ENCODE measurements around the gene CFAP20. TPM values are rescaled to one million over a fixed set of nuclear protein-coding genes. Genes with fewer than 3 reads are reported as not detected.

CFAP20 gene
- total RNA-seq, 1 experiment from 2014 or later, result 60.4 TPM

DNA sequence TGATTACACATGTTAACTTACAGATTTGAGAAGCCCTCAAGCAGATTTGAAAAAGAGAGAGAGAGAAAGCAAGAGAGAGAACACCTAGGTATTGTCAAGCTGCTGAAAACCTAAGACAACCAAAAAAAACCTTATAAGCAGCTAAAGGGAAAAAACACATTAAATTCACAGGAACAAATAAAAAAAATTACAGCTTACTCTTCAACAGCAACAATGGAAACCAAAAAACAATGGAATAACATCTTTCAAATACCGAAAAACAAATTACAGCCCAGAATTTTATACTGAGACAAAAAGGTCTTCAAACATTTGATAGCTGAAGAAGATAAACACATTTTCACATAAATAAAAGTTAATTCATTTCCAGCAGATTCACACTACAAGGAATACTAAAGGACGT is 8.4 kb upstream of the CFAP20 start:
- no peak overlapping the region for H2BK5ac ChIP-seq (ENCODE audit: insufficient read length, low read length)
- H4K5ac ChIP-seq (ENCODE audit: insufficient read length, low read depth, low read length), result no peak overlapping the region
- H4K8ac ChIP-seq (replicated peaks; ENCODE audit: insufficient read length, low read depth, low read length), result no peak overlapping the region
- TF ChIP-seq, protein P1, sequence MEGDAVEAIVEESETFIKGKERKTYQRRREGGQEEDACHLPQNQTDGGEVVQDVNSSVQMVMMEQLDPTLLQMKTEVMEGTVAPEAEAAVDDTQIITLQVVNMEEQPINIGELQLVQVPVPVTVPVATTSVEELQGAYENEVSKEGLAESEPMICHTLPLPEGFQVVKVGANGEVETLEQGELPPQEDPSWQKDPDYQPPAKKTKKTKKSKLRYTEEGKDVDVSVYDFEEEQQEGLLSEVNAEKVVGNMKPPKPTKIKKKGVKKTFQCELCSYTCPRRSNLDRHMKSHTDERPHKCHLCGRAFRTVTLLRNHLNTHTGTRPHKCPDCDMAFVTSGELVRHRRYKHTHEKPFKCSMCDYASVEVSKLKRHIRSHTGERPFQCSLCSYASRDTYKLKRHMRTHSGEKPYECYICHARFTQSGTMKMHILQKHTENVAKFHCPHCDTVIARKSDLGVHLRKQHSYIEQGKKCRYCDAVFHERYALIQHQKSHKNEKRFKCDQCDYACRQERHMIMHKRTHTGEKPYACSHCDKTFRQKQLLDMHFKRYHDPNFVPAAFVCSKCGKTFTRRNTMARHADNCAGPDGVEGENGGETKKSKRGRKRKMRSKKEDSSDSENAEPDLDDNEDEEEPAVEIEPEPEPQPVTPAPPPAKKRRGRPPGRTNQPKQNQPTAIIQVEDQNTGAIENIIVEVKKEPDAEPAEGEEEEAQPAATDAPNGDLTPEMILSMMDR (conservative IDR thresholded peaks at IDR 0.05), result no peak
- no peak overlapping the region for H3T11ph ChIP-seq (ENCODE audit: low read length)
- H2AFZ ChIP-seq (ENCODE audit: low read length), result no peak overlapping the region
- H2BK20ac ChIP-seq (ENCODE audit: low read depth, low read length, poor library complexity, severe bottlenecking), result no peak overlapping the region
- H2AK5ac ChIP-seq (ENCODE audit: insufficient read length, low read length), result no peak overlapping the region
- no peak for DNase-seq
- no peak overlapping the region for H3K56ac ChIP-seq (ENCODE audit: insufficient read length, low read depth, low read length)
- H2BK15ac ChIP-seq (ENCODE audit: low read depth, low read length), result no peak overlapping the region
- Mint-ChIP-seq H3K9me3 (peaks cover 30 to 42% of the 10 kb centered on the region in 2 experiments; a peak in 4 of 5 replicates), H3K36me3 (ENCODE audit: insufficient read depth in 1 of 3, low read depth in 3 of 3) (peaks cover 9 to 13% (median 9%) of the 10 kb centered on the region in 3 experiments), H3K27ac (no peak overlapping the region), H3K4me1 (peaks cover 0 to 3% of the 10 kb centered on the region in 2 experiments; a peak in 1 of 4 replicates), H3K4me3 (no peak overlapping the region), H3K27me3 (ENCODE audit: low read depth) (peaks cover 2% of the 10 kb centered on the region; the same call in 1 of the 2 replicates)
- no peak overlapping the region for H3K27ac ChIP-seq (ENCODE audit: insufficient read length, low read depth, low read length)
- H3K9me3 ChIP-seq (ENCODE audit: control insufficient read depth, low read depth, low read length), result no peaks in the 10 kb centered on the region
- H4K91ac ChIP-seq (ENCODE audit: insufficient read length, low read depth, low read length), result no peak overlapping the region
- H3K23ac ChIP-seq (ENCODE audit: insufficient read length, low read depth, low read length), result no peak overlapping the region
- WGBS (ENCODE audit: extremely low coverage, insufficient read length, low lambda C conversion rate), result no CpG with 5 or more reads among the region's 2 CpGs
- no peak overlapping the region for H3K4me2 ChIP-seq (ENCODE audit: insufficient read depth, insufficient read length, low read length)
- no peak overlapping the region for H2BK12ac ChIP-seq (ENCODE audit: insufficient read length, low read depth, low read length)
- H2BK120ac ChIP-seq (ENCODE audit: low read depth, low read length, poor library complexity, severe bottlenecking), result no peak overlapping the region
- no peaks in the 10 kb centered on the region for H3K79me1 ChIP-seq (ENCODE audit: insufficient read depth, low read depth, low read length, poor library complexity, severe bottlenecking)
- no peaks in the 10 kb centered on the region for H3K23me2 ChIP-seq (ENCODE audit: insufficient read length, low read depth, low read length, poor library complexity, severe bottlenecking)
- no peaks in the 10 kb centered on the region for H4K20me1 ChIP-seq (ENCODE audit: control insufficient read depth, insufficient read depth, insufficient read length)
- no peak overlapping the region for H3K14ac ChIP-seq (ENCODE audit: insufficient read depth, low read length)
- H3K4ac ChIP-seq (ENCODE audit: low read depth, low read length), result no peak overlapping the region
- H3K79me2 ChIP-seq (ENCODE audit: insufficient read depth, low read length), result no peaks in the 10 kb centered on the region
- H3K9ac ChIP-seq (ENCODE audit: extremely low read depth, insufficient read length, low read length), result no peak overlapping the region
- H3K4me1 ChIP-seq (ENCODE audit: insufficient read depth, low read length), result no peaks in the 10 kb centered on the region
- H3K27me3 ChIP-seq (ENCODE audit: insufficient read depth, low read length), result no peaks in the 10 kb centered on the region
- H3K18ac ChIP-seq (ENCODE audit: insufficient read length, low read depth, low read length), result no peak overlapping the region

Measured in H9 (cell line).